DLD1 (cell line): ENCODE data around the gene ITSN1.
"Not testable (repeated sequence)": the region's sequence is repeated elsewhere in the genome, so short reads cannot be mapped to it uniquely, and the experiment has no call there.

ENCODE experiments used
- in situ Hi-C: cut with HindIII; loops from 2 replicates; pipeline ENCODE4 v1.10.0; 2017; ENCODE audit warnings: low sequenced_read_pairs

The ITSN1 gene

DNA sequence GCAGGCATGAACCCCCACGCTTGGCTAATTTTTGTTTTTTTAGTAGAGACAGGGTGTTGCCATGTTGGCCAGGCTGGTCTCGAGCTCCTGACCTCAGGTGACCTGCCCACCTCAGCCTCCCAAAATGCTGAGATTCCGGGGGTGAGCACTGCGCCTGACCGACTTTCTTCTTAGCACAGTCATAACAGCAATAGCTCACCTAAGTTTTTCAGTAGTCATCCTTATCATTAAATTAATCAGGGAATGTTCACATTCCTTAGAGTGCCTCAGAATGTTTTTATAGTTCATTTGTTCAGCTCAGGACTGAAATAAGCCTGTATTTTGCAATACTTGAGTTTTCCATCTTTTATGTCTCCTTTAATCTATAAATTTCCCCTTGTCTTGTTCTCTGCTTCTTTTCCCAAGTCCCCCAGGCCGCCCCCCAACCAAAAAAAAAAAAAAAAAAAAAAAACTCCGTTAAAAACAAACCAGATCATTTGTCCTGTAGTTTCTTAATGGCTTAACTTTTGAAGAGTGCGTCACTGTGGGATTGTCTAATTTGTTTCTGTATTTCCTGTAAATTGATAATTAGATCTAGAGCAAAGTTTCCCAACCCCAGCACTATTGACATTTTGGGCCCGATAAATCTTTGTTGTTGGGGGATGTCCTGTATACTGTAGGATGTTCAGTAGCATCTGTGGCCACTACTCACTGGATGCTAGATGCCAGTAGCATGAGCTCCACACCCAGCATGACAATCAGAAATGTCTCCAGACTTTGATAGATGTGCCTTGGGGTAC, 120.7 kb downstream of the ITSN1 start:
- in situ Hi-C loops, result no loop called here

- in situ Hi-C loops, result no loop called here
Measured at GRCh38 chr21:33763582-33763899, 121.2 kb downstream of the ITSN1 start.

GRCh38 chr21:33767236-33767635, 124.9 kb downstream of the ITSN1 start:
- in situ Hi-C loops, result no loop called here

- in situ Hi-C loops, result no loop called here
Measured at GRCh38 chr21:33767960-33768359, 125.7 kb downstream of the ITSN1 start.

- in situ Hi-C loops, result no loop called here
Measured at GRCh38 chr21:33769057-33769456, 126.8 kb downstream of the ITSN1 start.

GRCh38 chr21:33770542-33770941, 128.2 kb downstream of the ITSN1 start:
- in situ Hi-C loops, result no loop called here

GRCh38 chr21:33771976-33772375, 129.7 kb downstream of the ITSN1 start:
- in situ Hi-C loops, result no loop called here

- in situ Hi-C loops, result no loop called here
Measured at GRCh38 chr21:33774551-33774950, 132.2 kb downstream of the ITSN1 start.

DNA sequence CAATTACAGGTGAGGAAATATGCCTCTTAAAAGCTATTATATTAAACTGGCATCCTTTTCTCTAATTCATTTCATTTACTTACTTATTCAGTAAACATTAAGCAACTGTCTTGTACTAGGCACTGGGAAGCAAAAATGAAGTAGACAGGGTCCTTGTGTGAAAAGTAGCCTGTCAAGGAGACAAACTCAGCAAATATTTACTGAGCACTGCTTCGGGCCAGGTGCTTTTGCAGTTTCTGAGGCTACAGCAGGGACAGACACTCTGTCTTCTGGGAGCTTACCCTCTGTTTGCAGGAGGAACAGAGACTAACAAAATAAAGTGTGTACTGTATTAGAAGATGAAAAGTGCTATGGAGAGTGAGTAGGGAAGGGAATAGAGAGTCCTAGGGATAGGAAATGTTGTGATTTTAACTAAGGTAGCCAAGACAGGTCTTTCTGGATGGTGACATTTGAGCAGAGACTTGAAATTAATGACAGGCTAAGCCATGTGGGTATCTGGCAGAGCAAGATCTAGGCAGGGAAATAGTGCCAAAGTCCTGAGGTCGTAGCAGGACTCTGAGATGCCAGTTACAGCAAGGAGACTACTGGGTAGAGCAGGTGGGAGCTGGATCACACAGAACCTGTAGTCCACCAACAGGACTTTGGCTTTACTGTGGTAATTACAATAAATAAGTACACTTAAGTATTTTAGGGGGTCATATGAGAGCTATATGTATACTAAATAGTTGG, 133.0 kb downstream of the ITSN1 start:
- in situ Hi-C loops, result no loop called here

GRCh38 chr21:33780631-33781030, 138.3 kb downstream of the ITSN1 start:
- in situ Hi-C loops, result no loop called here

GRCh38 chr21:33781121-33781520, 138.8 kb downstream of the ITSN1 start:
- in situ Hi-C loops, result no loop called here

GRCh38 chr21:33783187-33783979, 141.1 kb downstream of the ITSN1 start:
- in situ Hi-C loops, result no loop called here

GRCh38 chr21:33787431-33787830, 145.1 kb downstream of the ITSN1 start:
- in situ Hi-C loops, result no loop called here

GRCh38 chr21:33788438-33788837, 146.1 kb downstream of the ITSN1 start:
- in situ Hi-C loops, result not testable (repeated sequence)

GRCh38 chr21:33789697-33790096, 147.4 kb downstream of the ITSN1 start:
- in situ Hi-C loops, result loop anchor here (5.0 kb wide), 1 partner anchor 67 kb away; no protein-coding TSS in a partner anchor

- in situ Hi-C loops, result loop anchor here (5.0 kb wide), 1 partner anchor 69 kb away; no protein-coding TSS in a partner anchor
Measured at GRCh38 chr21:33791073-33791472, 148.8 kb downstream of the ITSN1 start.

- in situ Hi-C loops, result loop anchor here (5.0 kb wide), 1 partner anchor 72 kb away; no protein-coding TSS in a partner anchor
Measured at GRCh38 chr21:33794596-33794995, 152.3 kb downstream of the ITSN1 start.

GRCh38 chr21:33797565-33797964, 155.3 kb downstream of the ITSN1 start:
- in situ Hi-C loops, result no loop called here

DNA sequence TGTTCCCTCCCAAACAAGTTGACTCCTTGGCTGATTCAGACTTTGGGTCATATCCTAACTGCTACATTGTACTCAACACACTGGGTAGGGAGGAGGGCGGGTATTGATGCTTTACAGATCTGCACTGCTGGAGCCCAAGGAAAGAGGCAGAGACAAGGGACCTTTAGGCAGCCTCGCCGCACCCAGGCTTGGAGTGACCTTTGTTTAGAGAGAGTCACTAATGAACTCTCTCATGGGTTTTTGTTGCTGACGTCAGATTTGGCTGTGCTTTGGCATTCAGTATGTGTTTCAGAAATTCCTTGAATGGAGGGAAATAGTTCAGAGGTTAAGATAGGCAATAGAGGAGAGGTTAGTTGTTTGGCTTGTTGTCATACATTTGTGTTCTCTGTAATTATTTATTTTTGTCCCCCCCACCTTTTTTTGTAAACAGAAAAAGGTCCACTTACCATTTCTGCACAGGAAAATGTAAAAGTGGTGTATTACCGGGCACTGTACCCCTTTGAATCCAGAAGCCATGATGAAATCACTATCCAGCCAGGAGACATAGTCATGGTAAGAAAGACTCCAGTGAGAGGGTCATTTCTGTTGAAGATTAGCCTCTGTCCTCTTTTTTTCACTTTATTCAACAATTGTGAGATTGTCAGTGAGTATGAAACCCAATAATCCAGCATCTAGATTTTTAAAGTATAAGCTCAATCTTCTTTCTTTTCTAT, 157.2 kb downstream of the ITSN1 start:
- in situ Hi-C loops, result no loop called here

GRCh38 chr21:33800753-33801423, 158.6 kb downstream of the ITSN1 start:
- in situ Hi-C loops, result no loop called here
